Fibroblast of the aortic adventitia (primary cell): ENCODE data around the gene SPINDOC. TPM values are rescaled to one million over a fixed set of nuclear protein-coding genes. Genes with fewer than 3 reads are reported as not detected.
"Not testable (repeated sequence)": the region's sequence is repeated elsewhere in the genome, so short reads cannot be mapped to it uniquely, and the experiment has no call there.

Experiments used
- DNase-seq: peaks from one replicate; pipeline ENCODE4 v3.0.0-alpha.2; 2010; ENCODE audit warnings: low read depth
- H3K4me3 ChIP-seq: 2 replicates; pipeline ENCODE4 v1.5.1; 2011; ENCODE audit warnings: low read depth, mild to moderate bottlenecking, control low read depth, low read length, moderate library complexity
- CTCF ChIP-seq: IDR thresholded peaks from 2 replicates; pipeline ENCODE4 v1.5.1; 2011; ENCODE audit warnings: mild to moderate bottlenecking, low read length, control low read depth, inconsistent platforms; ENCODE audit not compliant: insufficient read depth
- total RNA-seq: library from RNA; depleted of rRNA; stranded (reverse); fragments of >200 nt; gene quantifications from 2 replicates; pipeline ENCODE4 v1.2.3, GENCODE V29; 2012; ENCODE audit warnings: low replicate concordance

SPINDOC gene
- total RNA-seq, 1 donor = 10.1 TPM

GRCh38 chr11:63767267-63767564, 46.0 kb upstream of the SPINDOC start:
- no peak for DNase-seq

GRCh38 chr11:63767565-63768236, 45.6 kb upstream of the SPINDOC start:
- TF ChIP-seq CTCF = no peak
- peak overlapping the region; percentile 81 for H3K4me3 ChIP-seq
- DNase-seq = peak; percentile 88

More at GRCh38 chr11:63767267-63767564, 46.0 kb upstream of the SPINDOC start:
- no peak for TF ChIP-seq CTCF
- H3K4me3 ChIP-seq = peak overlapping the region; percentile 81

GRCh38 chr11:63768237-63769041, 44.8 kb upstream of the SPINDOC start, which contains the start of gene ZFTA:
Gene ZFTA (minus strand): TSS chr11:63768775. CDS start chr11:63768622, 153 bp downstream.
- peak within 1 kb of the TSS; percentile 81 for H3K4me3 ChIP-seq
- peak; percentile 49 for TF ChIP-seq CTCF
- DNase-seq = peak; percentile 55

- no peak for TF ChIP-seq CTCF
- DNase-seq = no peak
- H3K4me3 ChIP-seq = peak overlapping the region; percentile 81
These were observed 44.1 kb upstream of the SPINDOC start for GRCh38 chr11:63769042-63769713.

GRCh38 chr11:63769714-63770455, 43.4 kb upstream of the SPINDOC start:
- DNase-seq = no peak
- no peak for TF ChIP-seq CTCF
- H3K4me3 ChIP-seq = peak overlapping the region; percentile 81

GRCh38 chr11:63770763-63771162, 42.5 kb upstream of the SPINDOC start:
- no peak overlapping the region for H3K4me3 ChIP-seq
- no peak for TF ChIP-seq CTCF
- DNase-seq = no peak

GRCh38 chr11:63771741-63772318, 41.4 kb upstream of the SPINDOC start:
- not testable (repeated sequence) for H3K4me3 ChIP-seq, DNase-seq
